NCI-H748 (cell line): ENCODE results near the gene RABL3.
"Not testable (repeated sequence)": the region's sequence is repeated elsewhere in the genome, so short reads cannot be mapped to it uniquely, and the experiment has no call there.

Experiments
- DNase-seq: peaks from one replicate; lab custom pipeline; 2025; ENCODE audit not compliant: unreplicated experiment; lab: John Stamatoyannopoulos, UW

RABL3 gene

DNA sequence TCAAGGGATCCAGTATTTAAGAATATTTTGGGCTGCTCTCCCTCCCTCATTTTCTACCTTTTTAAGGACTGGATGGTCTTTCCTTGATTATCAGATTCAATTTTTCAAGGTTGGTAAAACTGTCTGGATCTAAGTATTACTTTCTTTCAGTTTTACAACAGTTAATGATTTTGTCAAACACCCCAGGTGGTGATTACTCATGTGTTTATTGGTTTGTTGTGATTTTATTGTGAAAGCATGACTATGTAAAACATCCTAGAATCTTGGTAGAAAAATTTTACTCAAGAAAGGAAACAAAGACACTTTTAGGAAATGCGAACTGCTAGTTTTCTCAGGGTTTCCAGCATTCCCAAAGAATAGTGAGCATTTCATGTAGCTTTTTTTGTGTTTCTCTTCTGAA, 7.5 kb upstream of the RABL3 start:
- DNase-seq: no peak

DNA sequence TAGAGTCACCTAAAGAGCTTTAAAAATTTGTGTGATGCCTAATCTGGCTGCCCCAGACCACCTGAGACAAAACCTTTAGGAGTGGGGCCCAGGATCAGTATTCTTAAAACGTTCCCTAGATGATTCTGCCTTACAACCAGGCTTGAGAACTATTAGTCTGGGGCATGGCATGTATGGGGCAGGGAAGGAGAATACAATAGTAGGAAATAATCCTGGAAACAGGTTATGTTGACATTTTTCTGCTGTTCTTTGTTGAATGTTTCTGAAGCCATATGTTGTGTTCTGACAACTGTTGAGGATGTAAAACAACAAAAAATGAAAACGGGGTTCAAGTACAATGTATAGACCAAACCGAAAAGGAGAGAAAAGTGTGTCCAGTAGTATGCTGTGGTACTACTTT, 3.1 kb upstream of the RABL3 start:
- DNase-seq: no peak

DNA sequence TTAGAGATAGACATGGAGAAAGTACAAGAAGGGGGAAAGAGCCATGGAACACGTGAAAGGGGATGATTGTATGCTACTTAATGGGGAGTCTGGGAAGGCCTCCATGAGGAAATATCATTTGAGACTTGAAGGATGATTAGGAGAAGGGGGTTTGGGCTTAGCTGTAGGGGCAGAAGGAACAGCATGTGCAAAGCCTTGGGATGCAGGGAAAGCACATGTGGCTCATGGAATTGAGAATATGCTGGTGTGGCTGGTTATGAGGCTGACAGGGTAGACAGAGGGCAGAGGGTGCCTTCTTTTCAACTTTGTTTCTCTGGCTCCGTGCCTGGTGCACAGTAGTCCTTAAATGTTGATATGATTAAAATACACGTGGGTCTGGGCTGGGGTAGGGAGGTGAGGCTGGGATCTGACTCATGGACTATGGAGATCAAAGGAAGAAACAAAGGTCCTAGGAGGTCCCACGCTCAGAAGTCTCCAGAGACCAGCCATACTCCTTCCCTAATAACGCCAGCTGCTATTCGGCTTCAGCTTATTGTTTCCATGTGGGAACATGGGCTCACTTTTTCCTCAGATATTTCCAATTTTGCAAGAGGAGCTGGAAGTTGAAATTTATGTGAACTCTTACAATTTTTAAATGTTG, 1.4 kb upstream of the RABL3 start:
- no peak for DNase-seq

DNA sequence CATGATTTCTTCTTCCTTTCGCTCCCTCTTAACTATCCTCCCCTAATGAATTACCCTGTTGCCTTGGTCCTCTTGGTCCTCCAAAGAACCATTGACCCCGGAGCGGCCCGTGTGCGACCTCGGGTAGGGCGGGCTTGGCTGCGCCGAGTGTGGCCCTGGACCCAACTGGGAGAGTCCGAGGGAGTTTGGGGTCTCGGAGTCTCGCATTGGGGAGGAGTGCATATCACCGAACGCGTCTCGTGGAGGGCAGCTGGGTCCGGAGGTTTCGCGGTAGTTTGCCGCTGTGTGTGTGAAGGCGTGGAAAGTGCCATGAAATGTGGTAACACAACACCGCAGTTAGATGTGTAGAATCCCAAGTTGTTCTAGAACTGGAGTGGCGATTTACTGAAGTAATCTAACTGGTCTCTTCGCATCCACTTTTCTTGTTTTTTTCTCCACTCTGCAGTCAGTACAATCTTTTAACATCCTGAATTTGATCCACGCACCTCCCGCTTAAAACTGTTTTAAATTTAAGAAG, 591 bp upstream of the RABL3 start:
- peak; percentile 48 for DNase-seq

DNA sequence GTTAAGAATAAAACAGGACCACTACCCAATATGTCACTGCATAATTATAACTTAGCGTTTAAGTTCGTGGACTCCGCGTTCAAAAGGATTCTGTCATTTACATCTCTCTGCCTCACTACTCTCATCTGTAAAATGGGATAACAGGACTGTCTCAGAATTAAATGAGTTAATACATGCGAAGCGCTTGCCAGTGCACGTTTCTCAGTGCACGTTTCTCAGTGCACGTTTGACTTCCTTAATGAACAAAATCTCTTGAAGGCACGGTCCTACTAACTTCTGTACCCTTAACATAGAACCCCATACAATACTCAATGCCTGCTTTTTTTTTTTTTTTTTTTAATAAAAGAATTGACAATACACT, 499 bp downstream of the RABL3 start:
- DNase-seq: no peak

DNA sequence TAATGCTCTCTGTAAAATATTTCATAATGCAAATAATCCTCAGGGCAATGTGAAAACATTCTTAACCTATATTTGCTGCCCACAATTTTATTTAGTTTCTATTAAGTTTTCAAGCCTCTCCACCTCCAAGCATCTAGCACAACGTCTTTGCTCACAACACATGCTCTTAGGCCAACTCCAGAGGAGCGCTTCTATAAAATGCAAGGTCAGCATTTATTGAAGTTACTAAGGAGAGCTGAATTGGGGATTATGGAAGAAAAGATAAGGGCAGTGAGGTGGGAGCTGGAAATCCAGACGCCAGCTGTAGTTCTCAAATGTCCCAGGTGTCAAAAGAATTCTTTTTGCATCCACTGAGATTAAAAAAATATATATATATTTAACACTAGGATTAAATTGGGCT, 996 bp downstream of the RABL3 start:
- DNase-seq: no peak

DNA sequence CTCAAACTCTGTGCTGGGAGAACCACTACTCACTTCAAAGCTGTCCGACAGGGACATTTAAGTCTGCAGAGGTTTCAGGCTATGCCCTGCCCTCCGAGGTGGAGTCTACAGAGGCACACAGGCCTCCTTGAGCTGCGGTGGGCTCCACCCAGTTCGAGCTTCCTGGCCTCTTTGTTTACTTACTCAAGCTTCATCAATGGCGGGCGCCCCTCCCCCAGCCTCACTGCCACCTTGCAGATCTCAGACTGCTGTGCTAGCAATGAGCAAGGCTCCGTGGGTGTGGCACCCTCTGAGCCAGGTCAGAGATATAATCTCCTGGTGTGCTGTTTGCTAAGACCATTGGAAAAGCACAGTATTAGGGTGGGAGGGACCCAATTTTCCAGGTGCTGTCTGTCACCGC, 4.3 kb downstream of the RABL3 start:
- not testable (repeated sequence) for DNase-seq

DNA sequence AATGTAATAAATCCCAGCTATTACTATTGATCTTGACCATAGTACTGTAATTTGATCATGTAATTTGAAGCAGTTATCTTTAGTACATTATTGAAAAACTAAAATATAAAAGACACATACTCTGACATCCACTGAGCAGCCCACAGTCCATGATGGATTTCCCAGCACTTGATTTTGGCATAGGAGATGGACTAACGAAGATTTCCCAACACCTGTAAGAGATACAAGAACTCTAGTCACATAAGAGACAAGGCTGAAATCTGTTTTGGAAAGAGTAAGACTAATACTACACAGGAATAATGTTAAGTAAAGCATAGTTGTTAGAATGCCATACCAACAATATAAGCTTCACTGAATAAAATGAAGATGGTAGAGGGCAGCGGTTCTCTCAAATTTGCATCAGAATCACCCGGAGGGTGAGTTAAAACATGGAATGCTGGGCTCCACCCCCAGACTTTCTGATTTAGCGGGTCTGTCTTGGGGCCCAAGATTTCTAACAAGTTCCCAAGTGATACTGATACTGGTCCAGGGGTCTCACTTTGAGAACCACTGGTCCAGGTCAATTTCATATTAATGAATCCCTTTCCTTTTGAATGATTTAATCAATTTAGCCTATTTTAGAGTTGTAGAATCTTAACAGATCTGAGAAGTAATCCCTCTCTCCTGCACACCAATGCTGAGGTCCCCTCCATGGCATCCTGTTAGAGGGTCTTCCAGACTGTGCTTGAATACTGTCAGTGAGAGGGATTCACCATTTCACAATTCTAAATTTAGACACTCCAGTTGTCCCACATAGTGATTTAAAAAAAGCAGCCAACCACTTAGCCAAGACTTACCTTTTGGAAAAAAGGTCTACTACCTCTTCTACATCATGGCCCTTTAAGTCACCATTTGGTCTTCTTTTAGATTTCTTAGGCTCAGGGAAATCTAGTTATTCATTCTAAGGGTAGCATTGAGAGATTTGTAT, 11.5 kb downstream of the RABL3 start:
- no peak for DNase-seq

DNA sequence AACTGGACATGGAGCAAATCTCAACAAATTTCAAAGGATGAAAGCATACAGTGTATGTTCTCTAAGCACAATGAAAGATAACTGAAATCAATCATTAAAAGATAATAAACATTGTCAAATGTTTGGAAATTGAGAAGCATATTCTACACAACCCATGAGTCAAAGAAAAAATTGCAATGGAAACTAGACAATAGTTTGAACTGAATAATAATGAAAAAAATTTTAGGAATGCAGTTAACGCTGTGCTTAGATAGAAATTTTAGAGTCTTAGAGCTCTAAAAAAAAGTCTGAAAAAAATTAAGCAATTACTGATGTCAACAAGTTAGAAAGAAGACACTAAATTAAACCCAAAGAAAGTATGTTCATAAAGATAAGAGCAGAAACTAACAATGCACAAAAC, 15.5 kb downstream of the RABL3 start:
- no peak for DNase-seq

DNA sequence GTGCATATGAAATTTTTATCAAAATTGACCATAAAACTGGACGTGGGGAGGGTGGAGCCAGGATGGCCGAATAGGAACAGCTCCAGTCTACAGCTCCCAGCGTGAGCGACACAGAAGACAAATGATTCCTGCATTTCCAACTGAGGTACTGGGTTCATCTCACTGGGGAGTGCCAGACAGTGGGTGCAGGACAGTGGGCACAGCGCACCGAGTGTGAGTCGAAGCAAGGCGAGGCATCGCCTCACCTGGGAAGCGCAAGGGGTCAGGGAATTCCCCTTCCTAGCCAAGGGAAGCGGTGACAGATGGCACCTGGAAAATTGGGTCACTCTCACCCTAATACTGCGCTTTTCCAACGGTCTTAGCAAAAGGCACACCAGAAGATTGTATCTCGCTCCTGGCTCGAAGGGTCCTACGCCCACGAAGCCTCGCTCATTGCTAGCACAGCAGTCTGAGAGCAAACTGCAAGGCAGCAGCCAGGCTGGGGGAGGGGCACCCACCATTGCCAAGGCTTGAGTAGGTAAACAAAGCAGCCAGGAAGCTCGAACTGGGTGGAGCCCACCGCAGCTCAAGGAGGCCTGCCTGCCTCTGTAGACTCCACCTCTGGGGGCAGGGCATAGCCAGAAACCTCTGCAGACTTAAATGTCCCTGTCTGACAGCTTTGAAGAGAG, 23.0 kb downstream of the RABL3 start:
- DNase-seq: peak; percentile 43

DNA sequence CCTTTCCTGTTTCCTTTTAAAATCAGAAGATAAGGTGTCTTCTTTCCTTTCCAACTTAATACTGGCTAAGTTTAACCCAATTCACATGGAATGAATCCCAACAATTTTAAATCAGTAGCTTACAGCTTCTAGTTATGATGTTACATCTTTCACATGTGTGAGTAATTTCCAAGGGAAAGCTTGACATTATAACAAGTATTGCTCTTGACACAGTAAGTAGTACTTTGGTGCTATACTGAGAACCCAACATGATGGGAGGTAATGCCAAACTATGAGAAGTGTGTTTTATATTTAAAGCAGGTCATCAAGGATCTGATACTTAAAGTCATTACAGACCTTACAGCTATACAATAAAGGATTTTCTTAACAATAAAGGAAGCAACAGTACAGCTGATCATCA, 29.1 kb downstream of the RABL3 start:
- DNase-seq: no peak

DNA sequence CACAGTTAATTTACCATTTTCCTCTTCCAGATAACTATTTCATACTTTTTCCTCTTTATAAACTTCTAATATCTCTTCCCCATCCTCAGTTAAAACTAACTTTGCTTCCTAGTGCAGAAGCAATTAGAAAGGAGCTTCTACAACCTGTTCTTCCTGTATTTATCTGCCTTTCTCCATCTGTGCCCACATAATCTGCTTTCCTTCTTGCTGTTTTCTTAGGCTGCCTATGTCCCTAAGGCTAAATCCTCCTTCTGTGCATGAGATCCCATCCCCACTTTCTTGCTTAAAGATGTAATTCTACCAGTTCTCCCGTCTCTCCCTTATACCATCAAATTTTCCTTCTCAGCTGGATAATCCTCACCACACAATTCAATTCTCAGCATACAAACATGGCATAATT, 31.9 kb downstream of the RABL3 start:
- DNase-seq: no peak

DNA sequence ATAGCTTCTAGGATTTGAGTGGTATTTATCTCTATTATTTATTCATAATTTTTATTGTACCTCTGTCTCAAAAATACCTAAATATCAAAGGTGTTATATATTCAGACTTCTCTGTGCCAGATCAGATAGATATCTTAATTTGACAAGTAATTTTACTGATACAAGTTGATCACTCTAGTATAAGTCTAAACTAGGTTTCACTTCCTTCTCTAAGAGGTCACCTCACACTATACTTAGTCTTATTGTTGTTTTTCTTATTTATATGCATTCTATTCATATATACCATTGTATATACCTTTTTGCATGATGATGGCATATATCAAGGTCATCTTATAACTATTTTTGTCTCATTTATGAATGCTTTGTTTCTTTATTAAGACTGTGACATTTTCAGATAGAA, 33.9 kb downstream of the RABL3 start:
- DNase-seq: no peak

DNA sequence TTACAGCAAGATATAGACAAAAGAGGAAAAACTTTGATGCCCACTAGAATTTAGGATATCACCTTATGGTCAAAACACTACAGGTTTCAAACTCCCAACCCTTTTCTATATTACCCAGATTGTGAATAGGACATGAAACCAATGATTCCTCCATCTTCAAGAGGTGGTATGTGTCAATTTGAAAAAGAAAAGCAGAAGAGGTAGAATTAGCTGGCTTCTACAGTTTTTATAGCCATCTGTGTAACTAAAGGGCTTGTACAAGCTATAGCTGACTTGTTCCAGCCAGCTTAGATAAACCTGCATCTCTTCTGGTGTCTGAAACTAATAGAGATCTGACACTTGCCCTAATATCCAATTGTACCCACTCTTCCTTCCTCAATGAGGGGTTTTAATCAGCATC, 35.4 kb downstream of the RABL3 start:
- DNase-seq: no peak

DNA sequence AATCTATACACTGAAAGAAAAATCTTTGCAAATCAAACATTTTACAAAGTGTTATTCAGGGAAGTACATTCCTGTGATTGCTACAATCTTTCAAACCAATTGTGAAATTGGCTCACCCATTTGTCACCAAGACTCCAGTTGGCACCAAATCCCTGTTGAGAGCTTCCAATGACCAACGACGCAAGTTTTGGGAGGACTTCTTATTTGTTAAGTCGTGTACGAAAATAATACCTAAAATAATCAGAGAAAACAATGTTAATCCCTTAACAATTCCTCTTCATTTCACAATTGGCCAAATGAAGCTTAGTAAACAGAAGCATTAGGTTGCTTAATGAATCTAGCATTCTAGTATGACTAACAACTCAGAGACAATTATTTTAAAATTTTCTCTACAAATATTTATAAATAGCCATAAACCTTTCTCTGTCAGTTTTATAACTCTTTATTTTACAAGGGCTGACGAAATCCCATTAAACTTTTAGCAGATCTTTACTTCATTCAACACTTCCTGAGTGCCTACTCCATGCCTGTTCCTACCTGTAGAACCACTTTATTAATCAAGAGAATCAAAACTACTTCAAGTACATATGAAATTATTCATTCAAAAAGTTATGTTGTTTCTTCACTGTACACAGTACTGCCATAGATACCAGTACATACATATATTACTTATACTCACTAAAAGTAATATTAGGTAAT, 36.3 kb downstream of the RABL3 start:
- no peak for DNase-seq

DNA sequence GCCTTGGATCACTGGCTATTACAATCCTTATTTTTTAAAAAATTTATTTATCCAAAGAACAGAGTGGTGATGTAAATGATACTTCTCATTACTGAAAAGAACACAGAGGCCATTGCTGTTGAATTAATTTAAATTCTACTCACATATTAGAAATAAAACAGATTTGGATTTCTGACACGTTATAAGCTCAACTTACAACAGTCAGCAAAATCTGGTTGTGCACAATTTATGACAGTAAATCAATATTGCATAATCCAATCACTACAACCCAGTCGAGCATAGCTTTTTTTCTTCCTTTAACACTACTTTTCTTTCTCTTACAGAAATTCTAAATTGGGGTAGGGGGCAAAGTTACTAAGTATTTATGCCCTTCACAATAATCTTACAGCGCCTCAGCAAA, 43.0 kb downstream of the RABL3 start:
- no peak for DNase-seq

DNA sequence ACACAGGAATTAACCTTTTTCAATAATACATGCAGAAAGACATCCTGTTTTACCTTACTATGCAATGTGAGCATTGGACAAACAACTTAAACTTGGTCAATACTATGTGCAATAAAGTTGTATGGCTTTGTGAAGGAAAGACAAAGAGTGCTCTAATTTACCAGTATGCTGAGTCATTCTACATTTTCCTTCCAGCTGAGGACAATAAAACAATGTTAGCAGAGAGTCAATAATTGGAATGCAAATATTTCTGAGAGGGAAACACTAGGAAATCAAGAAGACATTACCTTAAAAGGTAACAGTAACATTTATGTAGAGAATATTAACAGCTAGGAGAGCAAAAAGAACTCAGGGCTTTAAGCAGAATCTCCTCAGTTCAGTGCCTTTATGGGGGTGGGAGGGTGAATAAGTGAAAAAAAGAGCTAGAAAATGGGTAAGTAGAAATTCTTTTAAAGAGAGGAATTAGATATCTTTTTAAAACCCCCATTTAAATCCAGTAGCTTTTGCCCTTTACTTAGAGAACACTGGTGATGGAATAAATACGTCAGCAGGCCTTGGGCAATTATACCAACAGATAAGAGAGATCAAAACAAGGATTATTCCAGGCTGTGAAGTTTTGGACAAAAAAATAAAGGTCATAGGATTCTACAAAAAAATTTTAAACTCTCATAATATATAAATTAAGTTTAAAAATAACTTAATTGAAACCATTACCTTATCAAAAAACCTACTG, 48.7 kb downstream of the RABL3 start:
- DNase-seq: peak; percentile 79

DNA sequence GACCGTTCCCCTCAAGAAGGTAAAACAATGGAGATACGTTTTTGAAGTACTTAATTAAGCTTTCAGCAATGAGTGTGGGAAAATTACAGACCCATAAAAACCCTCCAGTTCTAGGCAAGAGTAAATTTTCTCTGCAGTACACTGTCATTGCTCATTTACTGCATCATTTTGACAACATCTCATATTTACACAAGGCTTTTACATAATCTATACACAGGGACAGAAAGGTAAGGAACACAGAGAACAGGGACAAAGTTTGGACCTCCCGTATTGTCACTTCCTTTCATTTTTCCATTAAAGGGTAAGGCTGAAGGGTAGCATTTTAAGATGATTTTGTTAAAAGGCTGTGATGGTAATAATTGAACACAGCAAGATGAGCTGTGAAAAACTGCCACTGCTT, 52.9 kb downstream of the RABL3 start:
- peak; percentile 55 for DNase-seq

DNA sequence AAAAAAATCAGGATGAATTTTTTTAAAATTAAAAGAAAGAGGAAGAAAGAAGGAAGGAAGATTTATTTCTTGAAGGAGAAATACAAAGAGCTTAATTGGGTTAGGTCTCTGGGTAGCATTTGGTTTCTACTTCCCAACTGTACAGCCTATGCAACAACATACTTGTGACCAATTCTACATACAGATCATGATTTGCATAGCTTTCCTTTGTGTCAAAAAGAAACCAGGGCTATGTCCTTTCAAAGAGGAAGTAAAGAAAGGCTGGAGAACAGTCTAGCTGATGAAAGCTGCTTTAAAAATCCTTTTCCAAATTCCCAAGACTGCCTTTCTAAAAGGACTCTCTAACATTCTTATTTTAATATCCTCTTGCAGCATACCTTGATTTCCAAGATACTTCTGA, 54.2 kb downstream of the RABL3 start:
- no peak for DNase-seq

DNA sequence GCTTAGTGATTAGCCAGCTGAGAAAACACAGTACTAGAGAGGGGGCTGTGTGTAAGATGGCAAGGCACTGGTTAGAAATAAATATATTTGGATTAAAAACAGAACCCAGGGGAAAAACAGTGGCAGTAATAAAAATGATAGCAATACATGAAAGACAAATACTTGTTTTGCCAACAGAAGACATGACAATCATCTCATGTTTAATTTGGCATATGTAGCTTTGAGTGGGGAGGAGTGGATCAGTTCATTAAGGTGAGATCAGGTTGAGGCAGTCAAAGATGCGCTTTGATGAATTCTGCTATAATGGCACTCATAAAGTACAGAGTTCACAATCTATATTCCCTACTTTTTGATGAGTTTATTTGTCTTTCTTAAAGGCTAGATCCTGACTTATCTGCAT, 56.9 kb downstream of the RABL3 start:
- DNase-seq: no peak

DNA sequence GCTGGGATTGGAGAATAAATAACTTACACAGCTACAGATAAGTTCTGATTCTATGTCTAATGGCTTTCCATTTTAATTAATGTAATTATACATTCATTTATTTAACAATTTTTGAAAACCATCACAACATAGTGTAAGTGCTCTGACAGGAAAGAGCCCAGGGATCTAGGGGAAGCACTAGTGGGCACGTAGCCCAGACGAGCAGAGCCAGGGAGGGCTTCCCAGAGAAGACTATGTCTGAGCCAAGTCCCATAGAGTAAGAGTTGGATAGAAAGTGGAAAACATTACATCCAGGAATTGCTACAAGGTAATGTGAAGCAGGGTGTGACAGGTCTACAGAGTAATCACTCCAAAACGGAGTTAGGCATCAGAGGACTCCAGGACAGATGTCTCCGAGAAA, 57.4 kb downstream of the RABL3 start:
- DNase-seq: no peak
